GM12878 (cell line): ENCODE measurements around the gene IL21. TPM values are rescaled to one million over a fixed set of nuclear protein-coding genes. Genes with fewer than 3 reads are reported as not detected.
A peak's percentile ranks its signal among the peaks of the same experiment; 100 is the strongest.
"Not testable (repeated sequence)": the region's sequence is repeated elsewhere in the genome, so short reads cannot be mapped to it uniquely, and the experiment has no call there.

Experiments
- ATAC-seq: fragments of 200-7000 bp; cut with Tn5 transposase; 3 replicates; pipeline ENCODE4 v1.9.1; 2020; ENCODE audit warnings: mild to moderate bottlenecking, moderate library complexity
- BruUV-seq: library from RNA; stranded (reverse); fragments of 400-500 nt; replicated peaks from 2 replicates; lab custom pipeline; 2021; lab: Mats Ljungman, UMichigan
- CTCF ChIA-PET: fragments of 300-600 bp; sonication (Branson Sonifier 250); formaldehyde crosslinking; extraction: SDS; loops from one replicate; lab custom pipeline; 2021; ENCODE audit warnings: inconsistent platforms; lab: Yijun Ruan, JAX
- POLR2A ChIA-PET: fragments of 350-600 bp; formaldehyde crosslinking; extraction: SDS; loops from one replicate; lab custom pipeline; 2021; ENCODE audit warnings: inconsistent platforms; lab: Charles Lee
- RAD21 ChIA-PET: fragments of 300-600 bp; sonication (Branson Sonifier 250); formaldehyde crosslinking; loops from one replicate; lab custom pipeline; 2023; ENCODE audit warnings: antibody characterized with exemption; ENCODE audit not compliant: unreplicated experiment; lab: Charles Lee
- SMC1A ChIA-PET: fragments of 300-600 bp; sonication (Branson Sonifier 250); formaldehyde crosslinking; loops from one replicate; lab custom pipeline; 2023; ENCODE audit not compliant: unreplicated experiment, uncharacterized antibody; lab: Charles Lee
- DNase-seq: peaks from one replicate; pipeline ENCODE4 v3.0.0-alpha.2; 2011; ENCODE audit warnings: low read depth, low spot score
- FAIRE-seq: peaks from 3 replicates; lab custom pipeline; 2011; peaks lifted over from hg19 to GRCh38; lab: Jason Lieb, UNC
- H2AFZ ChIP-seq: 2 replicates; pipeline ENCODE4 v1.6.0; 2011; ENCODE audit warnings: low read depth, low read length, control low read depth; ENCODE audit not compliant: control insufficient read depth
- H3K27ac ChIP-seq: 2 replicates; pipeline ENCODE4 v1.5.1; 2011; ENCODE audit warnings: control low read depth; ENCODE audit not compliant: control insufficient read depth, insufficient read depth
- H3K27me3 ChIP-seq, 2 experiments: replicated peaks in 1 of 2; 2 replicates each; pipeline versions ENCODE4 v1.6.0 to v1.6.1; 2011; ENCODE audit warnings: low read length in 1 of 2; ENCODE audit not compliant: control insufficient read depth in 2 of 2, insufficient read depth in 2 of 2
- H3K36me3 ChIP-seq, 2 experiments: 2 replicates each; pipeline ENCODE4 v1.5.1; 2011; ENCODE audit warnings: low read length in 1 of 2; ENCODE audit not compliant: control insufficient read depth in 2 of 2, insufficient read depth in 2 of 2
- H3K4me1 ChIP-seq: 2 replicates; pipeline ENCODE4 v1.6.1; 2011; ENCODE audit warnings: mild to moderate bottlenecking, low read length, moderate library complexity, mixed read lengths; ENCODE audit not compliant: control insufficient read depth, insufficient read depth
- H3K4me2 ChIP-seq: 2 replicates; pipeline ENCODE4 v1.6.0; 2011; ENCODE audit warnings: control low read depth; ENCODE audit not compliant: control insufficient read depth, insufficient read depth
- H3K4me3 ChIP-seq: fragments of 200-600 bp; sonication (generic); 2 replicates; pipeline ENCODE4 v1.5.1; 2016
- H3K79me2 ChIP-seq: 2 replicates; pipeline ENCODE4 v1.6.0; 2011; ENCODE audit warnings: low read length; ENCODE audit not compliant: control insufficient read depth, insufficient read depth
- H3K9ac ChIP-seq: 2 replicates; pipeline ENCODE4 v1.8.0; 2011; ENCODE audit warnings: low read length, control low read depth, mixed read lengths; ENCODE audit not compliant: control insufficient read depth, insufficient read depth
- H3K9me3 ChIP-seq: replicated peaks from 3 replicates; pipeline ENCODE4 v1.5.1; 2011; ENCODE audit warnings: mild to moderate bottlenecking, low read length; ENCODE audit not compliant: control insufficient read depth, insufficient read depth
- H4K20me1 ChIP-seq: 2 replicates; pipeline ENCODE4 v1.6.0; 2011; ENCODE audit not compliant: control insufficient read depth, insufficient read depth
- ETV6 ChIP-seq, 2 experiments: fragments of 450-650 bp in 1 of 2; IDR thresholded peaks in 1 of 2; conservative IDR thresholded peaks in 1 of 2; 2 replicates each; pipeline ENCODE4 v1.6.1; 2014; ENCODE audit warnings: antibody characterized with exemption in 1 of 2, borderline replicate concordance in 1 of 2, low read depth in 1 of 2, mild to moderate bottlenecking in 1 of 2, moderate library complexity in 1 of 2
- RAD21 ChIP-seq: IDR thresholded peaks from 2 replicates; pipeline ENCODE4 v1.6.1; 2011; ENCODE audit warnings: mild to moderate bottlenecking, low read depth, low read length, moderate library complexity; ENCODE audit not compliant: insufficient read depth
- RUNX3 ChIP-seq: IDR thresholded peaks from 2 replicates; pipeline ENCODE4 v1.6.1; 2012; ENCODE audit warnings: low read length, inconsistent platforms
- SMC3 ChIP-seq: IDR thresholded peaks from 2 replicates; pipeline ENCODE4 v1.6.1; 2011; ENCODE audit warnings: low read length, improper control_type of control experiment, borderline replicate concordance
- WGBS: methylation state at CpG from one replicate; pipeline ENCODE4 v1.1.6; 2016; ENCODE audit warnings: low lambda C conversion rate; ENCODE audit not compliant: insufficient replicate concordance, insufficient coverage; ENCODE audit errors: missing lambda C conversion rate; 5-methylcytosine and 5-hydroxymethylcytosine counted together
- in situ Hi-C: fragments of 300-500 bp; cut with MboI; formaldehyde crosslinking; loops from 9 replicates; pipeline ENCODE4 v1.14.3; 2018; ENCODE audit warnings: mixed read lengths
- intact Hi-C: fragments of 100-400 bp; cut with micrococcal nuclease; formaldehyde crosslinking; loops from one replicate; pipeline ENCODE4 v1.14.2; 2022; ENCODE audit not compliant: unreplicated experiment
- polyA plus RNA-seq, 11 experiments: library from polyadenylated mRNA; depleted of rRNA in 4 of 11; unstranded in 6 of 11; stranded (reverse) in 5 of 11; fragments of >200 nt; fragmentation: Nextera tagmentation in 4 of 11; fragmentation: Illumina TruSeq in 1 of 11; extraction: Ambion mirVana in 4 of 11; extraction: Trizol in 1 of 11; gene quantifications; 1 replicate in 1 of 11; 2 replicates in 10 of 11; pipeline versions ENCODE4 v1.2.1 to v1.2.3, GENCODE V29; 2011 to 2016; ENCODE audit warnings: inconsistent platforms in 2 of 11, missing spikeins in 2 of 11, low read depth in 1 of 11
- total RNA-seq, 4 experiments: library from RNA; depleted of rRNA in 3 of 4; stranded (reverse); fragments of >200 nt in 3 of 4; fragmentation: Illumina TruSeq in 1 of 4; extraction: Trizol in 1 of 4; gene quantifications; 2 replicates each; pipeline versions ENCODE4 v1.2.1 to v1.2.3, GENCODE V29; 2013 to 2021
- TF ChIP-seq, protein P1 (sequence below), 3 experiments: IDR thresholded peaks in 2 of 3; conservative IDR thresholded peaks in 1 of 3; 2 replicates each; pipeline ENCODE4 v1.5.1; 2011; ENCODE audit warnings: low read depth in 3 of 3, low read length in 3 of 3, mild to moderate bottlenecking in 3 of 3, control low read depth in 2 of 3, moderate library complexity in 2 of 3, inconsistent platforms in 1 of 3, mixed read lengths in 1 of 3; ENCODE audit not compliant: control insufficient read depth in 2 of 3, insufficient read depth in 1 of 3; ENCODE audit errors: extremely low read depth in 1 of 3

The IL21 gene
- total and polyA plus RNA-seq, 10 of the 15 experiments (the other 5 are each of a cell fraction or from before 2014, with no cell fraction given), result not detected

DNA sequence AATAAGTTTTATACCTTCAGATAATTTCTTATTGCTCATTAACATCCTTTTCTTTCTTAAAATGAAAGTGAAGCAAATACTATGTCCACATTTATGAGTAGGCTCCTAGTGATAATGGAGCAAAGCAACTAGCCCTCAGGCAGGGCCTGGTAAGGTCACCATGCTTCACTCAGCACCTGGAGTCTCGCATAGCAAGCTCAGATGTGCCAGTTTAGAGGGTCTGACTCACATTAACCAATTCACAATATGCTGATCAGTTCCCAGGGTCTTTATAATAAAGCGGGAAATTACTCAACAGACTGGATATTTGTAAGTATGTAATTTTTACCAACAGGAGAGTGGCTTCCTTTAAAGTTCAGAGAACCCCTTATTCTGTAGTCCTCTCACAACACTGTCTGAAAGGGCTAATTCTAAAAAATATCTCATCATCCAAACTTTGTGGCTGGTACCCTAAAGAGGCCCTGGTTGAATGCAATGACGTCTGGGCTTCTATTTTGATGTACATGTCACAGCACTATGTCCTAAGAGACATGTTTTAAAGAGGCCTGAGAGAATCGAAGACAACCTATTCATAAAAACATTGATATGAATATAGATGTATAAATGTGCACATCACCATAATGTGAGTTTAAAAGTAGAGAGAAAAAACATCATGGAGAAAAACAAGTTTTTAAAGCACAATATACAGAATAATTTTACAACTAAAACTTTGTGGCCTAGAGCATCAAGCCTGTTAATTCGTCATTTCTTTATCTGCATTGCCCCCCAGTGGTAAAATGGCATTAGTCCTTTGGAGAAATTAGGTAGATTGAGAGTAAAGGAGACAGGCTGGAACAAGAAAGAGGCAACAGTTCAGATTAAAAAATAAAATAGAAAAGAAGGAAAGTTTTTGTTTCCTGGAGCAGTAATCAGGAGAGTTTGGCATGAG, 44.3 kb downstream of the IL21 start:
- peak; percentile 92 for ATAC-seq
- no peak overlapping the region for H3K4me3 ChIP-seq
- no peak for FAIRE-seq
- BruUV-seq, result no TSS peak
- ChIA-PET CTCF (interaction anchor here (0.6 to 6.2 kb wide), 23 partner anchors 10 to 1114 kb away, joined by 3 to 85 read pairs (median 4); no protein-coding TSS in a partner anchor), POLR2A (interaction anchor here (0.6 kb wide), 1 partner anchor 21 kb away, joined by 5 read pairs; no protein-coding TSS in a partner anchor), RAD21 (interaction anchor here (0.6 to 2.0 kb wide), 6 partner anchors 26 to 681 kb away, joined by 3 to 51 read pairs (median 4); no protein-coding TSS in a partner anchor), SMC1A (interaction anchor here (0.6 to 5.4 kb wide), 6 partner anchors 127 to 1359 kb away, joined by 3 to 45 read pairs (median 4); no protein-coding TSS in a partner anchor)
- WGBS, result 14% methylated on average over 5 of the region's 5 CpGs
- H3K36me3 ChIP-seq, result no peaks in the 10 kb centered on the region
- no peaks in the 10 kb centered on the region for H3K9me3 ChIP-seq
- intact Hi-C loops, result loop anchor here (1.0 to 10.0 kb wide), 5 partner anchors 162 to 676 kb away; partner anchors contain the start of gene TRPC3
- no peak overlapping the region for H2AFZ ChIP-seq
- H3K9ac ChIP-seq, result no peak overlapping the region
- H3K79me2 ChIP-seq, result no peaks in the 10 kb centered on the region
- 0 out of 4 replicates have a peak, but pooled peaks cover 0 to 2% of the 10 kb centered on the region in 2 experiments for H3K27me3 ChIP-seq
- peaks cover 7% of the 10 kb centered on the region for H3K4me1 ChIP-seq
- H3K4me2 ChIP-seq, result no peak overlapping the region
- TF ChIP-seq ETV6 (conservative IDR thresholded peaks at IDR 0.05 in 1 of 2, IDR thresholded peaks at IDR 0.05 in 1 of 2; ENCODE audit: borderline replicate concordance in 1 of 2, low read depth in 1 of 2), result no peak
- peak; percentile 72 for TF ChIP-seq SMC3
- TF ChIP-seq, protein P1, sequence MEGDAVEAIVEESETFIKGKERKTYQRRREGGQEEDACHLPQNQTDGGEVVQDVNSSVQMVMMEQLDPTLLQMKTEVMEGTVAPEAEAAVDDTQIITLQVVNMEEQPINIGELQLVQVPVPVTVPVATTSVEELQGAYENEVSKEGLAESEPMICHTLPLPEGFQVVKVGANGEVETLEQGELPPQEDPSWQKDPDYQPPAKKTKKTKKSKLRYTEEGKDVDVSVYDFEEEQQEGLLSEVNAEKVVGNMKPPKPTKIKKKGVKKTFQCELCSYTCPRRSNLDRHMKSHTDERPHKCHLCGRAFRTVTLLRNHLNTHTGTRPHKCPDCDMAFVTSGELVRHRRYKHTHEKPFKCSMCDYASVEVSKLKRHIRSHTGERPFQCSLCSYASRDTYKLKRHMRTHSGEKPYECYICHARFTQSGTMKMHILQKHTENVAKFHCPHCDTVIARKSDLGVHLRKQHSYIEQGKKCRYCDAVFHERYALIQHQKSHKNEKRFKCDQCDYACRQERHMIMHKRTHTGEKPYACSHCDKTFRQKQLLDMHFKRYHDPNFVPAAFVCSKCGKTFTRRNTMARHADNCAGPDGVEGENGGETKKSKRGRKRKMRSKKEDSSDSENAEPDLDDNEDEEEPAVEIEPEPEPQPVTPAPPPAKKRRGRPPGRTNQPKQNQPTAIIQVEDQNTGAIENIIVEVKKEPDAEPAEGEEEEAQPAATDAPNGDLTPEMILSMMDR (IDR thresholded peaks at IDR 0.05 in 2 of 3, conservative IDR thresholded peaks at IDR 0.05 in 1 of 3; ENCODE audit: control insufficient read depth in 2 of 3, extremely low read depth in 1 of 3, insufficient read depth in 1 of 3, low read depth in 3 of 3, low read length in 3 of 3), result peak; percentile 42 to 61 (median 57); a peak in 5 of 6 replicates
- 0 out of 2 replicates have a peak, but pooled peaks have one; percentile 5 for TF ChIP-seq RUNX3
- TF ChIP-seq RAD21, result peak; percentile 95
- TF ChIP-seq, all 136 proteins: peak for 4
- no peak for DNase-seq
- in situ Hi-C loops, result loop anchor here (10.0 kb wide), 1 partner anchor 272 kb away; no protein-coding TSS in a partner anchor
- Histone ChIP-seq H4K20me1 (no peaks in the 10 kb centered on the region), H3K27ac (no peak overlapping the region)

DNA sequence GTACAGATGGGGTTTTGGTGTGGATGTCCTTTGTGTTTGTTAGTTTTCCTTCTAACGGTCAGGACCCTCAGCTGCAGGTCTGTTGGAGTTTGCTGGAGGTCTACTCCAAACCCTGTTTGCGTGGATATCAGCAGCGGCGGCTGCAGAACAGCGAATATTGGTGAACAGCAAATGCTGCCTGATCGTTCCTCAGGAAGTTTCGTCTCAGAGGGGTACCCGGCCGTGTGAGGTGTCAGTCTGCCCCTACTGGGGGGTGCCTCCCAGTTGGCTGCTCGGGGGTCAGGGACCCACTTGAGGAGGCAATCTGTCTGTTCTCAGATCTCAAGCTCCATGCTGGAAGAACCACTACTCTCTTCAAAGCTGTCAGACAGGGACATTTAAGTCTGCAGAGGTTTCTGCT, 46.5 kb downstream of the IL21 start:
- WGBS, result 60% methylated on average over 10 of the region's 10 CpGs
- CTCF ChIA-PET, result interaction anchor here (6.2 kb wide), 1 partner anchor 674 kb away, joined by 85 read pairs; no protein-coding TSS in a partner anchor
- POLR2A ChIA-PET, H3K36me3 ChIP-seq, ATAC-seq, H3K4me2 ChIP-seq, H3K9ac ChIP-seq, H3K4me3 ChIP-seq, H3K9me3 ChIP-seq, DNase-seq, SMC1A ChIA-PET, H3K27ac ChIP-seq, H3K79me2 ChIP-seq, RAD21 ChIA-PET, FAIRE-seq, H2AFZ ChIP-seq, BruUV-seq, H4K20me1 ChIP-seq, H3K27me3 ChIP-seq, H3K4me1 ChIP-seq: not testable (repeated sequence)
- intact Hi-C loops (loop anchor here (10.0 kb wide), 1 partner anchor 160 kb away; no protein-coding TSS in a partner anchor), in situ Hi-C loops (loop anchor here (10.0 kb wide), 1 partner anchor 270 kb away; no protein-coding TSS in a partner anchor)
